IMR-90 (cell line): ENCODE results near the gene TRAK2. TPM values are rescaled to one million over a fixed set of nuclear protein-coding genes. Genes with fewer than 3 reads are reported as not detected.
A peak's percentile ranks its signal among the peaks of the same experiment; 100 is the strongest.

Experiments
- ATAC-seq: fragments of 200-7000 bp; cut with Tn5 transposase; 2 replicates; pipeline ENCODE4 v1.9.1; 2020; ENCODE audit warnings: low read depth, mild to moderate bottlenecking, moderate library complexity
- BruUV-seq: library from RNA; stranded (reverse); fragments of 400-500 nt; replicated peaks from 2 replicates; lab custom pipeline; 2021; lab: Mats Ljungman, UMichigan
- CTCF ChIA-PET: fragments of 300-600 bp; formaldehyde crosslinking; extraction: SDS; loops from one replicate; lab custom pipeline; 2021; ENCODE audit warnings: antibody characterized with exemption; lab: Yijun Ruan, JAX
- POLR2A ChIA-PET: fragments of 300-600 bp; sonication (Branson Sonifier 250); formaldehyde crosslinking; loops from one replicate; lab custom pipeline; 2022; ENCODE audit warnings: antibody characterized with exemption; ENCODE audit not compliant: unreplicated experiment; lab: Charles Lee
- DNase-seq: peaks from one replicate; pipeline ENCODE4 v3.0.0; 2013
- H2AFZ ChIP-seq: replicated peaks from 2 replicates; pipeline ENCODE3; 2013; ENCODE audit warnings: low read length, mild to moderate bottlenecking; ENCODE audit not compliant: poor library complexity
- H2AK5ac ChIP-seq: 2 replicates; pipeline ENCODE4 v1.6.1; 2013; ENCODE audit warnings: low read depth, low read length, inconsistent platforms
- H2AK9ac ChIP-seq: replicated peaks from 2 replicates; pipeline ENCODE3; 2013; ENCODE audit warnings: mild to moderate bottlenecking, low read depth, low read length, moderate library complexity; ENCODE audit not compliant: poor library complexity
- H2BK120ac ChIP-seq: 2 replicates; pipeline ENCODE4 v1.6.1; 2013; ENCODE audit warnings: low read depth, low read length, inconsistent platforms
- H2BK15ac ChIP-seq: 3 replicates; pipeline ENCODE4 v1.6.1; 2013; ENCODE audit warnings: low read depth, low read length, inconsistent platforms
- H2BK20ac ChIP-seq: 2 replicates; pipeline ENCODE4 v1.6.1; 2013; ENCODE audit warnings: low read depth, mild to moderate bottlenecking, inconsistent platforms, low read length, moderate library complexity
- H2BK5ac ChIP-seq: 2 replicates; pipeline ENCODE4 v1.6.1; 2013; ENCODE audit warnings: mild to moderate bottlenecking, low read depth, low read length, inconsistent platforms; ENCODE audit not compliant: poor library complexity, severe bottlenecking
- H3K14ac ChIP-seq: replicated peaks from 2 replicates; pipeline ENCODE4 v1.6.1; 2013; ENCODE audit warnings: low read depth, low read length, inconsistent platforms
- H3K18ac ChIP-seq: 2 replicates; pipeline ENCODE4 v1.6.1; 2013; ENCODE audit warnings: low read depth, low read length, control low read depth
- H3K23ac ChIP-seq: 2 replicates; pipeline ENCODE4 v1.6.1; 2013; ENCODE audit warnings: low read depth, low read length, inconsistent platforms
- H3K27ac ChIP-seq: 2 replicates; pipeline ENCODE4 v1.5.1; 2013; ENCODE audit warnings: mild to moderate bottlenecking, control low read depth, low read length; ENCODE audit not compliant: insufficient read depth
- H3K27me3 ChIP-seq: 2 replicates; pipeline ENCODE4 v1.6.1; 2013; ENCODE audit warnings: low read length; ENCODE audit not compliant: control insufficient read depth, insufficient read depth
- H3K36me3 ChIP-seq: 2 replicates; pipeline ENCODE4 v1.6.1; 2013; ENCODE audit warnings: low read length, mixed read lengths; ENCODE audit not compliant: control insufficient read depth, insufficient read depth
- H3K4ac ChIP-seq: 2 replicates; pipeline ENCODE4 v1.6.1; 2013; ENCODE audit warnings: low read depth, low read length, inconsistent platforms
- H3K4me1 ChIP-seq: 2 replicates; pipeline ENCODE4 v1.6.1; 2013; ENCODE audit warnings: low read length, mixed read lengths; ENCODE audit not compliant: control insufficient read depth, insufficient read depth
- H3K4me2 ChIP-seq: 2 replicates; pipeline ENCODE4 v1.6.1; 2013; ENCODE audit warnings: low read depth, mild to moderate bottlenecking, control low read depth, low read length, moderate library complexity
- H3K4me3 ChIP-seq: 2 replicates; pipeline ENCODE4 v1.5.1; 2013; ENCODE audit warnings: low read depth, mild to moderate bottlenecking, control low read depth, low read length, moderate library complexity; ENCODE audit not compliant: insufficient read depth
- H3K56ac ChIP-seq: 2 replicates; pipeline ENCODE4 v1.6.1; 2013; ENCODE audit warnings: low read length, inconsistent platforms; ENCODE audit not compliant: insufficient read depth; ENCODE audit errors: extremely low read depth
- H3K79me1 ChIP-seq, 2 experiments: 2 replicates each; pipeline ENCODE4 v1.6.1; 2013; ENCODE audit warnings: low read length in 2 of 2, inconsistent platforms in 1 of 2, low read depth in 1 of 2
- H3K9ac ChIP-seq: 2 replicates; pipeline ENCODE4 v1.6.1; 2013; ENCODE audit warnings: low read depth, low read length, control low read depth
- H3K9me1 ChIP-seq: 2 replicates; pipeline ENCODE4 v1.6.1; 2013; ENCODE audit warnings: low read length, inconsistent platforms; ENCODE audit not compliant: insufficient read depth
- H3K9me3 ChIP-seq: 2 replicates; pipeline ENCODE4 v1.6.1; 2013; ENCODE audit warnings: low read length; ENCODE audit not compliant: control insufficient read depth, insufficient read depth
- H4K20me1 ChIP-seq: 2 replicates; pipeline ENCODE4 v1.6.1; 2013; ENCODE audit warnings: low read length, inconsistent platforms; ENCODE audit not compliant: insufficient read depth
- H4K5ac ChIP-seq: 2 replicates; pipeline ENCODE4 v1.6.1; 2013; ENCODE audit warnings: mild to moderate bottlenecking, low read depth, low read length, control low read depth
- H4K8ac ChIP-seq, 2 experiments: 2 replicates each; pipeline ENCODE4 v1.6.1; 2013; ENCODE audit warnings: low read depth in 2 of 2, low read length in 2 of 2, control low read depth in 1 of 2, inconsistent platforms in 1 of 2
- H4K91ac ChIP-seq: 2 replicates; pipeline ENCODE4 v1.6.1; 2013; ENCODE audit warnings: low read depth, low read length, inconsistent platforms; ENCODE audit not compliant: insufficient read depth
- BHLHE40 ChIP-seq: fragments of 150-350 bp; IDR thresholded peaks from 2 replicates; pipeline ENCODE4 v1.6.1; 2016; ENCODE audit warnings: mild to moderate bottlenecking, low read depth, low read length
- CEBPB ChIP-seq: IDR thresholded peaks from 2 replicates; pipeline ENCODE4 v1.6.1; 2012; ENCODE audit warnings: low read depth, low read length, improper control_type of control experiment
- FOS ChIP-seq: fragments of 150-350 bp; IDR thresholded peaks from 2 replicates; pipeline ENCODE4 v1.6.1; 2016; ENCODE audit warnings: low read depth, low read length
- MAZ ChIP-seq: IDR thresholded peaks from 2 replicates; pipeline ENCODE4 v1.6.1; 2012; ENCODE audit warnings: low read depth, mild to moderate bottlenecking, low read length, improper control_type of control experiment, moderate library complexity, borderline replicate concordance
- WGBS, 2 experiments: methylation state at CpG; one replicate each; pipeline versions ENCODE4 v1.1.5 to v1.1.7; 2013; ENCODE audit warnings: missing lambda C conversion rate in 2 of 2; ENCODE audit not compliant: insufficient read length in 1 of 2; ENCODE audit errors: extremely low coverage in 2 of 2; 5-methylcytosine and 5-hydroxymethylcytosine counted together
- dilution Hi-C: fragments of 300-500 bp; cut with HindIII; formaldehyde crosslinking; loops from one replicate; pipeline ENCODE4 v1.14.3; 2018; ENCODE audit warnings: low sequenced_read_pairs; ENCODE audit not compliant: unreplicated experiment
- in situ Hi-C: fragments of 300-500 bp; cut with MboI; formaldehyde crosslinking; loops from 3 replicates; pipeline ENCODE4 v1.14.3; 2019; ENCODE audit warnings: low sequenced_read_pairs, inconsistent platforms, mixed read lengths
- intact Hi-C: fragments of 100-400 bp; cut with micrococcal nuclease; formaldehyde crosslinking; loops from 2 replicates; pipeline ENCODE4 v1.10.0; 2022
- polyA plus RNA-seq, 3 experiments: library from polyadenylated mRNA; depleted of rRNA; stranded (reverse); fragments of >200 nt; gene quantifications; 2 replicates each; pipeline ENCODE4 v1.2.3, GENCODE V29; 2012; ENCODE audit warnings: low replicate concordance in 1 of 3
- total RNA-seq: library from RNA; depleted of rRNA; stranded (reverse); fragments of >200 nt; gene quantifications from 2 replicates; pipeline ENCODE4 v1.2.3, GENCODE V29; 2012
- TF ChIP-seq, protein P1 (sequence below): conservative IDR thresholded peaks from 2 replicates; pipeline ENCODE4 v1.5.1; 2012; ENCODE audit warnings: mild to moderate bottlenecking, low read depth, low read length, improper control_type of control experiment

Gene TRAK2
- total and polyA plus RNA-seq, 2 of the 4 experiments (the other 2 are of a cell fraction), result 13.1 to 65.4 TPM

DNA sequence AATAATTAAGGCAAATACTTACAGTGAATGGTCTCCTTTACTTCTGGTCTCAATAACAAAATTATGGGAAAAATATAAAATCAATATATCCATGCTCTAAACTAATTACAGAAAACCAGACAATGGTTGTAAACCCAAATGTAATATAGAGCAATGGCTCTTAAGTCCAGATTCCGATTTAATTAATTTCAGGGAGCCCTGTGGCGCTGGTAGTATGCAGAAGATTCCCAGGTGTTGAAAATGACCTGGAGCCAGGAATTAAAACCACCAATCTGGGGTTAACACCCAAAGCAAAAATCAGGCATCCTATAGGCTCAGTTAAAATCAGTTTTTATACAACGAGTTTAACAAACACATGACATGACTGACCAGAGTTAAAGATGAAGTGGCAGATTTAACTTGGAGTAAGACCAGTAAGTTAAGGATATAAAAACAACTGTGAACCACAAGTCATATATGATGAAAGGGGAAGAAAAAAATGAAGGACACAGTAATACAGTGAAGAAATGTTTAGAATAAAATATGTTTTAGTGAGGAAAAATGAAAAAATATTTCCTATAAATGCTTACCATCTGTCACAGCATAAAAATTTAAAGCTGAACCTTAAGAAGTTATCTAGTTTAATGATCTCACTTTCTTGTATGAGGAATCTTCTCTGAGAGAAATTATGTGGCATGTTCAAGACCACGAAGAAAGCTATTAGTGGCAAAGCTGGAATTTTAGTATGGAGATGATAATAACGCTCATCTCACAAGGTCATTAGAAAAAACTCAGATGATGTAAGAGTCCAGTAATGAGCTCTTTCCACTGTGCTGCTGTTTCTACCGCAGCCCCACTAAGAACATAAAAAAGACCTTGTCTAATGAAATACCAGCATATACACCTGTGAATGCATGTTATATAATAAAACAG is 48.4 kb downstream of the TRAK2 start:
- WGBS, 2 experiments, result no CpG with 5 or more reads among the region's 6 CpGs
- ATAC-seq, result peak; percentile 32
- Histone ChIP-seq H2AK5ac (no peak overlapping the region), H2BK15ac (no peak overlapping the region), H3K9me3 (no peaks in the 10 kb centered on the region), H4K5ac (no peak overlapping the region), H4K8ac (no peak overlapping the region), H2AK9ac (no peak overlapping the region), H3K18ac (no peak overlapping the region), H3K36me3 (0 out of 2 replicates have a peak, but pooled peaks cover 2% of the 10 kb centered on the region), H3K4ac (no peak overlapping the region), H2AFZ (no peak overlapping the region), H3K14ac (no peak overlapping the region), H4K91ac (no peak overlapping the region), H2BK20ac (no peak overlapping the region), H3K56ac (no peak overlapping the region), H3K23ac (no peak overlapping the region), H3K27ac (no peak overlapping the region), H3K4me1 (peaks cover 11% of the 10 kb centered on the region), H2BK120ac (peak overlapping the region; percentile 39; the same call in 1 of the 2 replicates), H2BK5ac (no peak overlapping the region), H3K9ac (no peak overlapping the region), H3K9me1 (no peaks in the 10 kb centered on the region), H3K4me3 (no peak overlapping the region), H3K79me1 (peaks cover 11 to 34% of the 10 kb centered on the region in 2 experiments), H4K20me1 (no peaks in the 10 kb centered on the region), H3K4me2 (no peak overlapping the region), H3K27me3 (no peaks in the 10 kb centered on the region)
- POLR2A ChIA-PET, result no interaction called here
- peak; percentile 55 for DNase-seq
- CTCF ChIA-PET, result no interaction called here
- in situ Hi-C loops (no loop called here), dilution Hi-C loops (no loop called here), intact Hi-C loops (no loop called here)
- TF ChIP-seq, protein P1, sequence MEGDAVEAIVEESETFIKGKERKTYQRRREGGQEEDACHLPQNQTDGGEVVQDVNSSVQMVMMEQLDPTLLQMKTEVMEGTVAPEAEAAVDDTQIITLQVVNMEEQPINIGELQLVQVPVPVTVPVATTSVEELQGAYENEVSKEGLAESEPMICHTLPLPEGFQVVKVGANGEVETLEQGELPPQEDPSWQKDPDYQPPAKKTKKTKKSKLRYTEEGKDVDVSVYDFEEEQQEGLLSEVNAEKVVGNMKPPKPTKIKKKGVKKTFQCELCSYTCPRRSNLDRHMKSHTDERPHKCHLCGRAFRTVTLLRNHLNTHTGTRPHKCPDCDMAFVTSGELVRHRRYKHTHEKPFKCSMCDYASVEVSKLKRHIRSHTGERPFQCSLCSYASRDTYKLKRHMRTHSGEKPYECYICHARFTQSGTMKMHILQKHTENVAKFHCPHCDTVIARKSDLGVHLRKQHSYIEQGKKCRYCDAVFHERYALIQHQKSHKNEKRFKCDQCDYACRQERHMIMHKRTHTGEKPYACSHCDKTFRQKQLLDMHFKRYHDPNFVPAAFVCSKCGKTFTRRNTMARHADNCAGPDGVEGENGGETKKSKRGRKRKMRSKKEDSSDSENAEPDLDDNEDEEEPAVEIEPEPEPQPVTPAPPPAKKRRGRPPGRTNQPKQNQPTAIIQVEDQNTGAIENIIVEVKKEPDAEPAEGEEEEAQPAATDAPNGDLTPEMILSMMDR, result no peak
- TF ChIP-seq BHLHE40 (no peak), MAZ (no peak), CEBPB (peak; percentile 23; the same call in 1 of the 2 replicates), FOS (no peak)
- BruUV-seq, result no TSS peak
